Ammon's horn (tissue), 1 donor: ENCODE data around the gene CNKSR3.
A peak's percentile ranks its signal among the peaks of the same experiment; 100 is the strongest.
"Not testable (repeated sequence)": the region's sequence is repeated elsewhere in the genome, so short reads cannot be mapped to it uniquely, and the experiment has no call there.

ENCODE experiments used
- DNase-seq: peaks from one replicate; pipeline ENCODE4 v3.0.0-alpha.2; 2016; ENCODE audit warnings: low spot score

Gene CNKSR3

GRCh38 chr6:154510144-154510905, at the start of gene CNKSR3:
TSS of gene CNKSR3 (minus strand) at chr6:154510685. CDS start at chr6:154510114, 571 bp downstream.
- peak; percentile 67 for DNase-seq

GRCh38 chr6:154558984-154559383, 48.5 kb upstream of the CNKSR3 start:
- no peak for DNase-seq

GRCh38 chr6:154558513-154558912, 48.0 kb upstream of the CNKSR3 start:
- no peak for DNase-seq

GRCh38 chr6:154555073-154555677, 44.7 kb upstream of the CNKSR3 start:
- no peak for DNase-seq

- no peak for DNase-seq
These were observed 44.0 kb upstream of the CNKSR3 start for GRCh38 chr6:154554491-154554890.

- no peak for DNase-seq
These were observed 40.3 kb upstream of the CNKSR3 start for GRCh38 chr6:154550779-154551178.

- DNase-seq = no peak
These were observed 38.7 kb upstream of the CNKSR3 start for GRCh38 chr6:154549179-154549578.

- peak; percentile 22 for DNase-seq
These were observed 37.8 kb upstream of the CNKSR3 start for GRCh38 chr6:154548130-154548830.

GRCh38 chr6:154543628-154544027, 33.1 kb upstream of the CNKSR3 start:
- DNase-seq = no peak

- no peak for DNase-seq
These were observed 32.3 kb upstream of the CNKSR3 start for GRCh38 chr6:154542747-154543146.

- not testable (repeated sequence) for DNase-seq
These were observed 31.4 kb upstream of the CNKSR3 start for GRCh38 chr6:154541837-154542236.

- DNase-seq = no peak
These were observed 29.2 kb upstream of the CNKSR3 start for GRCh38 chr6:154539593-154540269.

GRCh38 chr6:154538640-154539191, 28.2 kb upstream of the CNKSR3 start:
- no peak for DNase-seq

GRCh38 chr6:154537511-154538325, 27.2 kb upstream of the CNKSR3 start:
- peak; percentile 19 for DNase-seq

GRCh38 chr6:154536999-154537398, 26.5 kb upstream of the CNKSR3 start:
- DNase-seq = no peak

- DNase-seq = no peak
These were observed 25.8 kb upstream of the CNKSR3 start for GRCh38 chr6:154536255-154536654.

- DNase-seq = no peak
These were observed 25.4 kb upstream of the CNKSR3 start for GRCh38 chr6:154535851-154536250.

- DNase-seq = no peak
These were observed 24.7 kb upstream of the CNKSR3 start for GRCh38 chr6:154535147-154535546.

GRCh38 chr6:154534531-154534930, 24.0 kb upstream of the CNKSR3 start:
- no peak for DNase-seq

GRCh38 chr6:154532426-154532825, 21.9 kb upstream of the CNKSR3 start:
- DNase-seq = no peak

- DNase-seq = no peak
These were observed 19.5 kb upstream of the CNKSR3 start for GRCh38 chr6:154529957-154530356.
